Astrocyte (in vitro differentiated cells and primary cell): ENCODE results near the gene PEAK1. TPM values are rescaled to one million over a fixed set of nuclear protein-coding genes. Genes with fewer than 3 reads are reported as not detected.
"Not testable (repeated sequence)": the region's sequence is repeated elsewhere in the genome, so short reads cannot be mapped to it uniquely, and the experiment has no call there.

Experiments used
- DNase-seq: peaks from one replicate; pipeline ENCODE4 v3.0.0-alpha.2; 2010; ENCODE audit warnings: low read depth
- FAIRE-seq: peaks from 2 replicates; lab custom pipeline; 2011; peaks lifted over from hg19 to GRCh38; lab: Jason Lieb, UNC
- H2AFZ ChIP-seq: 2 replicates; pipeline ENCODE4 v1.6.0; 2012; ENCODE audit warnings: low read depth, low read length, inconsistent platforms
- H3K27ac ChIP-seq: 2 replicates; pipeline ENCODE4 v1.5.1; 2011; ENCODE audit warnings: low read depth, low read length, inconsistent platforms
- H3K27me3 ChIP-seq: 2 replicates; pipeline ENCODE4 v1.6.0; 2011; ENCODE audit warnings: low read length, inconsistent platforms; ENCODE audit not compliant: insufficient read depth
- H3K36me3 ChIP-seq: 2 replicates; pipeline ENCODE4 v1.5.1; 2011; ENCODE audit warnings: low read length, inconsistent platforms; ENCODE audit not compliant: insufficient read depth
- H3K4me1 ChIP-seq: 2 replicates; pipeline ENCODE4 v1.5.1; 2011; ENCODE audit warnings: low read length, inconsistent platforms; ENCODE audit not compliant: insufficient read depth
- H3K4me2 ChIP-seq: 2 replicates; pipeline ENCODE4 v1.6.0; 2012; ENCODE audit warnings: low read length, inconsistent platforms
- H3K4me3 ChIP-seq: 2 replicates; pipeline ENCODE4 v1.5.1; 2011; ENCODE audit warnings: low read depth, mild to moderate bottlenecking, low read length, inconsistent platforms; ENCODE audit not compliant: insufficient read depth
- H3K79me2 ChIP-seq: 2 replicates; pipeline ENCODE4 v1.6.0; 2012; ENCODE audit warnings: mild to moderate bottlenecking, low read length, inconsistent platforms; ENCODE audit not compliant: insufficient read depth
- H3K9ac ChIP-seq: 2 replicates; pipeline ENCODE4 v1.6.0; 2012; ENCODE audit warnings: mild to moderate bottlenecking, low read length, inconsistent platforms
- H3K9me3 ChIP-seq: 2 replicates; pipeline ENCODE4 v1.5.1; 2012; ENCODE audit warnings: low read depth, mild to moderate bottlenecking, low read length, inconsistent platforms; ENCODE audit not compliant: insufficient read depth
- H4K20me1 ChIP-seq: 2 replicates; pipeline ENCODE4 v1.6.0; 2012; ENCODE audit warnings: low read length, inconsistent platforms; ENCODE audit not compliant: insufficient read depth
- H3K27ac Mint-ChIP-seq: one replicate; pipeline ENCODE4 v1.8.0; 2021; ENCODE audit warnings: mild to moderate bottlenecking, mixed read lengths; ENCODE audit not compliant: unreplicated experiment
- H3K27me3 Mint-ChIP-seq: one replicate; pipeline ENCODE4 v1.8.0; 2021; ENCODE audit warnings: low read depth, mixed read lengths; ENCODE audit not compliant: unreplicated experiment
- H3K36me3 Mint-ChIP-seq: one replicate; pipeline ENCODE4 v1.8.0; 2021; ENCODE audit warnings: low read depth, mixed read lengths; ENCODE audit not compliant: unreplicated experiment
- H3K4me1 Mint-ChIP-seq: one replicate; pipeline ENCODE4 v1.8.0; 2021; ENCODE audit warnings: low read depth, mixed read lengths; ENCODE audit not compliant: unreplicated experiment
- H3K4me3 Mint-ChIP-seq: one replicate; pipeline ENCODE4 v1.8.0; 2021; ENCODE audit warnings: mild to moderate bottlenecking, moderate library complexity, mixed read lengths; ENCODE audit not compliant: unreplicated experiment
- H3K9me3 Mint-ChIP-seq: one replicate; pipeline ENCODE4 v1.8.0; 2021; ENCODE audit warnings: mild to moderate bottlenecking, mixed read lengths; ENCODE audit not compliant: unreplicated experiment
- EZH2 ChIP-seq: IDR thresholded peaks from 2 replicates; pipeline ENCODE4 v1.6.1; 2012; ENCODE audit warnings: mild to moderate bottlenecking, low read length, inconsistent platforms; ENCODE audit not compliant: insufficient read depth
- total RNA-seq: library from RNA; stranded (reverse); gene quantifications from 2 replicates; pipeline ENCODE4 v1.2.1, GENCODE V29; 2021
- TF ChIP-seq, protein P1 (sequence below): IDR thresholded peaks from 2 replicates; pipeline ENCODE4 v1.5.1; 2011; ENCODE audit warnings: low read depth, mild to moderate bottlenecking, inconsistent platforms, low read length, moderate library complexity; ENCODE audit not compliant: insufficient read depth

The PEAK1 gene
- total RNA-seq, 1 donor from 2014 or later: 62.3 TPM

- TF ChIP-seq, protein P1, sequence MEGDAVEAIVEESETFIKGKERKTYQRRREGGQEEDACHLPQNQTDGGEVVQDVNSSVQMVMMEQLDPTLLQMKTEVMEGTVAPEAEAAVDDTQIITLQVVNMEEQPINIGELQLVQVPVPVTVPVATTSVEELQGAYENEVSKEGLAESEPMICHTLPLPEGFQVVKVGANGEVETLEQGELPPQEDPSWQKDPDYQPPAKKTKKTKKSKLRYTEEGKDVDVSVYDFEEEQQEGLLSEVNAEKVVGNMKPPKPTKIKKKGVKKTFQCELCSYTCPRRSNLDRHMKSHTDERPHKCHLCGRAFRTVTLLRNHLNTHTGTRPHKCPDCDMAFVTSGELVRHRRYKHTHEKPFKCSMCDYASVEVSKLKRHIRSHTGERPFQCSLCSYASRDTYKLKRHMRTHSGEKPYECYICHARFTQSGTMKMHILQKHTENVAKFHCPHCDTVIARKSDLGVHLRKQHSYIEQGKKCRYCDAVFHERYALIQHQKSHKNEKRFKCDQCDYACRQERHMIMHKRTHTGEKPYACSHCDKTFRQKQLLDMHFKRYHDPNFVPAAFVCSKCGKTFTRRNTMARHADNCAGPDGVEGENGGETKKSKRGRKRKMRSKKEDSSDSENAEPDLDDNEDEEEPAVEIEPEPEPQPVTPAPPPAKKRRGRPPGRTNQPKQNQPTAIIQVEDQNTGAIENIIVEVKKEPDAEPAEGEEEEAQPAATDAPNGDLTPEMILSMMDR: peak; percentile 37
- TF ChIP-seq EZH2: no peak
- no peak overlapping the region for H2AFZ ChIP-seq
- H3K36me3 Mint-ChIP-seq: peaks cover under 1% of the 10 kb centered on the region
- no peaks in the 10 kb centered on the region for H3K79me2 ChIP-seq
- no peak overlapping the region for H3K4me2 ChIP-seq
- H3K36me3 ChIP-seq: peaks cover 1% of the 10 kb centered on the region
- H3K4me3 Mint-ChIP-seq: no peak overlapping the region
- H3K9me3 Mint-ChIP-seq: no peaks in the 10 kb centered on the region
- H3K4me3 ChIP-seq: no peak overlapping the region
- FAIRE-seq: no peak
- peak; percentile 9 for DNase-seq
- H3K4me1 Mint-ChIP-seq: peaks cover 16% of the 10 kb centered on the region
- H3K4me1 ChIP-seq: peaks cover 8% of the 10 kb centered on the region
- H3K27me3 ChIP-seq: no peaks in the 10 kb centered on the region
- peaks cover 4% of the 10 kb centered on the region for H4K20me1 ChIP-seq
- H3K27ac ChIP-seq: no peak overlapping the region
- no peak overlapping the region for H3K9ac ChIP-seq
- H3K27me3 Mint-ChIP-seq: no peaks in the 10 kb centered on the region
- H3K27ac Mint-ChIP-seq: no peak overlapping the region
- no peaks in the 10 kb centered on the region for H3K9me3 ChIP-seq
These were observed 233.3 kb downstream of the PEAK1 start for GRCh38 chr15:77186594-77187011.

DNA sequence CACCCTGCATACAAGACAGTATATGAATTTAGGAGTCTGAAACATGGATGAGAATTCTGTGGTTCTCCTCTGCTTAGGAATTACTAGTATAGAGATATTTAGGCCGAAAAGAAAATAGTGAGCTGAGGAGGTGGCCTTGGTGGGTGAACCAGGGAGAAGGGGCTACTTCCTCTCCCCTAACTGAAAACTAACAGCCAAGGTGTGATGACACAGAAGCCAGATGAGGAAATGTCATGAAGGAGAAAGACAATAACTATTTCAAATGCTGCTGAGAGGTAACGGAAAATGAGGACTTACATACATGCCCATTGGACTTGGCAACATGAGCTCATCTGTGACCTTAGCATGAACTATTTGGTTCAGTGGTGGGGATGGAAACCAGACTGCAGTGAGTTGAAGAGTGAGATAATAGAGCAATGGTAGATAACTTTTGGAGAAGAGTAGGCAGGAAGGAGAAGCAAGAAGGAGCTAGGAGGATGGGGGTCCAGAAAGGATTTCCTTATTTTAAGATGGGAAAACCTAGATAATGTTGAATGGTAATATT is 234.6 kb downstream of the PEAK1 start:
- peaks cover 8% of the 10 kb centered on the region for H3K4me1 ChIP-seq
- no peaks in the 10 kb centered on the region for H3K9me3 ChIP-seq
- H3K79me2 ChIP-seq: no peaks in the 10 kb centered on the region
- H3K27ac ChIP-seq: no peak overlapping the region
- H3K27me3 ChIP-seq: no peaks in the 10 kb centered on the region
- Mint-ChIP-seq H3K27ac (no peak overlapping the region), H3K36me3 (peaks cover 4% of the 10 kb centered on the region), H3K9me3 (no peaks in the 10 kb centered on the region), H3K4me3 (no peak overlapping the region), H3K4me1 (peaks cover 18% of the 10 kb centered on the region), H3K27me3 (no peaks in the 10 kb centered on the region)
- DNase-seq: peak; percentile 14
- peaks cover 4% of the 10 kb centered on the region for H4K20me1 ChIP-seq
- H3K36me3 ChIP-seq: peaks cover 7% of the 10 kb centered on the region
- H3K4me2 ChIP-seq: no peak overlapping the region
- H2AFZ ChIP-seq: no peak overlapping the region
- H3K4me3 ChIP-seq: no peak overlapping the region
- FAIRE-seq: no peak
- H3K9ac ChIP-seq: no peak overlapping the region
- TF ChIP-seq, protein P1: no peak
- no peak for TF ChIP-seq EZH2

DNA sequence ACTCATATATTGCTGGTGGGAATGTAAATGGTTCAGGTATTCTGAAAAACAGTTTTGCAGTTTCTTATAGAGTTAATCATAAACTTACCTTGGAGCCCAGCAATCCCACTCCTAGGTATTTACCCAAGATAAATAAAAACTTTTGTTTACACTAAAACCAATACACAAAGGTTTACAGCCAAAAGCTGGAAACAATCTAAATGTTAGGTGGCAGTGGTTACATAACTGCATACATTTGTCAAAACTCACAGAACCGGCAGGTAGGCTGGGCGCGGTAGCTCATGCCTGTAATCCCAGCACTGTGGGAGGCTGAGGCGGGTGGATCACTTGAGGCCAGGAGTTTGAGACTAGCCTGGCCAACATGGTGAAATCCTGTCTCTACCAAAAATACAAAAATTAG is 235.6 kb downstream of the PEAK1 start:
- H3K27ac ChIP-seq, DNase-seq, H3K27me3 ChIP-seq, H3K4me3 ChIP-seq, H3K4me1 ChIP-seq, FAIRE-seq, H3K4me2 ChIP-seq, H3K79me2 ChIP-seq, H3K27ac Mint-ChIP-seq, H3K9me3 Mint-ChIP-seq, H4K20me1 ChIP-seq, H2AFZ ChIP-seq, H3K4me3 Mint-ChIP-seq, H3K36me3 Mint-ChIP-seq, H3K27me3 Mint-ChIP-seq, H3K9me3 ChIP-seq, H3K9ac ChIP-seq: not testable (repeated sequence)
- H3K4me1 Mint-ChIP-seq: peaks cover 24% of the 10 kb centered on the region
- peaks cover 12% of the 10 kb centered on the region for H3K36me3 ChIP-seq
